ENCODE data around the gene RNASEH1. TPM values are rescaled to one million over a fixed set of nuclear protein-coding genes. Genes with fewer than 3 reads are reported as not detected.
A peak's percentile ranks its signal among the peaks of the same experiment; 100 is the strongest.

RNASEH1 gene
- total RNA-seq, 1 donor from 2014 or later, result 22.5 TPM

GRCh38 chr2:3539836-3540235, 18.3 kb downstream of the RNASEH1 start:
- Mint-ChIP-seq H3K4me1 (peaks cover 18% of the 10 kb centered on the region), H3K27ac (no peak overlapping the region), H3K27me3 (ENCODE audit: low read depth) (no peaks in the 10 kb centered on the region), H3K4me3 (no peak overlapping the region), H3K9me3 (no peaks in the 10 kb centered on the region), H3K36me3 (peaks cover 28% of the 10 kb centered on the region)
- DNase-seq (ENCODE audit: low spot score in 2 of 2, unreplicated experiment in 2 of 2), result no peak
- no peak for TF ChIP-seq CTCF (IDR thresholded peaks at IDR 0.05; ENCODE audit: unreplicated experiment)

GRCh38 chr2:3536682-3537632, 21.2 kb downstream of the RNASEH1 start:
- Mint-ChIP-seq H3K36me3 (peaks cover 11% of the 10 kb centered on the region), H3K27me3 (ENCODE audit: low read depth) (no peaks in the 10 kb centered on the region)
- TF ChIP-seq CTCF (IDR thresholded peaks at IDR 0.05; ENCODE audit: unreplicated experiment), result peak; percentile 28

GRCh38 chr2:3535794-3536681, 22.1 kb downstream of the RNASEH1 start:
- peak overlapping the region; percentile 100 for H3K27ac Mint-ChIP-seq
- peak overlapping the region; percentile 81 for H3K4me3 Mint-ChIP-seq
- no peaks in the 10 kb centered on the region for H3K27me3 Mint-ChIP-seq (ENCODE audit: low read depth)
- H3K36me3 Mint-ChIP-seq, result peaks cover 8% of the 10 kb centered on the region
- DNase-seq (ENCODE audit: low spot score in 2 of 2, unreplicated experiment in 2 of 2), result peak; percentile 43 to 75
- H3K4me1 Mint-ChIP-seq, result peaks cover 19% of the 10 kb centered on the region
- no peak for TF ChIP-seq CTCF (IDR thresholded peaks at IDR 0.05; ENCODE audit: unreplicated experiment)
- H3K9me3 Mint-ChIP-seq, result no peaks in the 10 kb centered on the region

More at GRCh38 chr2:3536682-3537632, 21.2 kb downstream of the RNASEH1 start:
- Mint-ChIP-seq H3K9me3 (no peaks in the 10 kb centered on the region), H3K4me1 (peaks cover 19% of the 10 kb centered on the region), H3K4me3 (peak overlapping the region; percentile 81), H3K27ac (peak overlapping the region; percentile 100)
- peak in 1 of 2 experiments; percentile 56 for DNase-seq (ENCODE audit: low spot score in 2 of 2, unreplicated experiment in 2 of 2)

GRCh38 chr2:3535467-3535793, 22.7 kb downstream of the RNASEH1 start:
- H3K36me3 Mint-ChIP-seq, result peaks cover 6% of the 10 kb centered on the region
- H3K4me1 Mint-ChIP-seq, result peaks cover 19% of the 10 kb centered on the region
- H3K4me3 Mint-ChIP-seq, result peak overlapping the region; percentile 81
- no peak for DNase-seq (ENCODE audit: low spot score in 2 of 2, unreplicated experiment in 2 of 2)
- no peaks in the 10 kb centered on the region for H3K27me3 Mint-ChIP-seq (ENCODE audit: low read depth)
- no peaks in the 10 kb centered on the region for H3K9me3 Mint-ChIP-seq
- TF ChIP-seq CTCF (IDR thresholded peaks at IDR 0.05; ENCODE audit: unreplicated experiment), result no peak
- peak overlapping the region; percentile 100 for H3K27ac Mint-ChIP-seq

GRCh38 chr2:3534251-3534814, 23.8 kb downstream of the RNASEH1 start:
- no peak for DNase-seq (ENCODE audit: low spot score in 2 of 2, unreplicated experiment in 2 of 2)
- no peaks in the 10 kb centered on the region for H3K27me3 Mint-ChIP-seq (ENCODE audit: low read depth)
- H3K27ac Mint-ChIP-seq, result no peak overlapping the region
- H3K9me3 Mint-ChIP-seq, result no peaks in the 10 kb centered on the region
- H3K4me1 Mint-ChIP-seq, result peaks cover 19% of the 10 kb centered on the region
- H3K4me3 Mint-ChIP-seq, result no peak overlapping the region
- no peaks in the 10 kb centered on the region for H3K36me3 Mint-ChIP-seq
- TF ChIP-seq CTCF (IDR thresholded peaks at IDR 0.05; ENCODE audit: unreplicated experiment), result no peak

Data from mesothelial cell of epicardium (in vitro differentiated cells).